T1000 (cell line): ENCODE results near the gene LRRC61.

ENCODE experiments used
- DNase-seq: peaks from one replicate; lab custom pipeline; 2025; ENCODE audit warnings: mixed read lengths; lab: John Stamatoyannopoulos, UW

Gene LRRC61

DNA sequence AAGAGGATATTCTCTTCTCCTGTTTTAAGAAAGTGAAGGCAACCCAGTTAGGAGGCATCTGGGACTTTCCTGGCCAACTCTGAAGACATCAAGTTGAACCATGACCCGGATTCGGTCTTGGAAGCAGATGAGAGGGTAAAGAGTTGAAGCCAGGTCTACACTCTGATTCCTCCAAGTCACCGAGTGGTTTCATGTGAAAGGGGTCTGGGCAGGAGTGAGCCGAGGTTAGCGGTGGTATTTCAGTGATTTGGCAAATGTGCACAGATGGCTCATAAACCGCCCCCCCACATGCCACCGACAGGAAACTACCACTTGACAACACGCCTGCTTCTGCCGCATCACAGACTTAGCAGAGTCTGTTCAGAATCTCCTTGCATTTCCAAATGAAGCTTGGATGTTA lies 34.1 kb downstream of the LRRC61 start:
- DNase-seq: no peak

DNA sequence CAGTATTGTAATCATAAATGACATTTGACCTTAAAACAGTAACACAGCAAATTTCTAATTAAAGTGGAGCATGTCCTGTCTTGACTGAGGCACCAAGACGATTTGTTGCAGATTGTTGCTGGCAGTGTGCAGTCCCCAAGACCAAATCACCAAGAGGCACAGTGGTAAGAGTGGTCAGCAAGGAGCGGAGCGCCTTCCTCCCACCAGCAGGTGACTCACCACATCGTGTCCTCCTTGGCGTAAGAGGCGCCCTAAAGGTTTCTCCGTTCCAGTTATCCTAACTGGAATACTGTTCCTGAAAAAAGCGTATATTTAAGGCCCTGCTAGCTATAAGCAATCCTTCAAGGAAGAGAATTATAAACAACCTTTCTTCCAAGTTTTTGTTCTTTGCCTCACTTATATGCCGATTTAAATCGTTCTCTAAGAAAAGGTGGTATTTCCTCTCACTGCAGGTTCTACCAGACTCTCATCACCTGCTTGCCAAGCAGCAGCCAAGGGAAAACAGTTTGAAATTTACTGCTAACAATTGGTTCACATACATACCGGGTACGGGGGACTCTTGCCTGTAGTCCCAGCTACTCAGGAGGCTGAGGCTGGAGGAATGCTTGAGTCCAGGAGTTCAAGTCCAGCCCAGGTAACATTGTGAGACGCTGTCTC lies 34.7 kb downstream of the LRRC61 start:
- no peak for DNase-seq

DNA sequence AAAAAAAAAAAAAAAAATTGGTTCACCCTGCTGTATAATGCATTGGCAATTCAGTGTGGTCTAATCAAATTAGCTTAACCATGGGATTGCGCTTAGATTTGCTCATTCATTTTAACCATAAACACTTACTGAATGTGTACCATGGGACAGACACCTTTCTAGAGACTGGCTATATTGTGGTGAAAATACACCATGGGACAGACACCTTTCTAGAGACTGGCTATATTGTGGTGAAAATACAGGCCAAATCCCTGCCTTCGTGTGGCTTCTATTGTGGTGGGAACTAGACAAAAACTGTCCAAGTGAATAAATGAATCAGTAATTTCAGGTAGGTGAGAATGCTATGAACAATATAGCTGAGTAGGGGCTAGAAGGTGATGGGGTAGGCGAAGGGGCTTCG lies 35.3 kb downstream of the LRRC61 start:
- DNase-seq: no peak

DNA sequence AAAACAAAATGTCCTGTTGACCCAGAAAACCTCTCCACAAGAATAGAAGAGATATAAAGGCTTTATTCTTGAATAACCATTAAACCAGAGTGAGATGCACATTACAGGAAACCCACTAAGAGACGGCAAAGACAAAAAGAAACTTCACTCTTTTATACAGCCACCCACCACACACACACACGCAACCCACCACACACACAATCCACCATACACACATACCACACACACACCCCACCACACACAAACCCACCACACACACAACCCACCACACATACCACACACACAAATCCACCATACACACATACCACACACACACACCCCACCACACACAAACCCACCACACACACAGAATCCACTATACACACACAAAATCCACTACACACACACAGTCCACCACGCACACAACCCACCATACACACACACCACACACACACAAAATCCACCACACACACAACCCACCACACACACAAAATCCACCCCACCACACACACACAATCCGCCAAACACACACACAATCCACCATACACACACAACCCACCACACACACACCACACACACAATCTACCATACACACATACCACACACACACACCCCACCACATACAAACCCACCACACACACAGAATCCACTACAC lies 36.0 kb downstream of the LRRC61 start:
- no peak for DNase-seq

DNA sequence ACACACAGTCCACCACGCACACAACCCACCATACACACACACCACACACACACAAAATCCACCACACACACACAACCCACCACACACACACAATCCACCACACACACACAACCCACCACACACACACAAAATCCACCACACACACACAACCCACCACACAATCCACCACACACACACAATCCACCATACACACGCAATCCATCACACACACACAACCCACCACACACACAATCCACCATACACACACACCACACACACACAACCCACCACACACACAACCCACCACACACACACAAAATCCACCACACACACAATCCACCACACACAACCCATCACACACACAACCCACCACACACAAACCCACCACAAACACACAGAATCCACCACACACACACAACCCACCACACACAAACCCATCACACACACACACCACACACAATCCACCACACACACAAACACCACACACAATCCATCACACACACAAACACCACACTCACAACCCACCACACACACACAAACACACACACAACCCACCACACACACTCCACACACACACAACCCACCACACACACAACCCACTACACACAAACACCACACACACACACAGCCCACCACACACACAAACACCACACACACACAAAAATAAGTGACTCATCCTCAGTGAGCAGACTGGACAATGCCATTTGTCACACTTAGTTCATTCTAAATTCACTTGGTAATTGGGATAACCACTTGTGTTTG lies 36.6 kb downstream of the LRRC61 start:
- no peak for DNase-seq

DNA sequence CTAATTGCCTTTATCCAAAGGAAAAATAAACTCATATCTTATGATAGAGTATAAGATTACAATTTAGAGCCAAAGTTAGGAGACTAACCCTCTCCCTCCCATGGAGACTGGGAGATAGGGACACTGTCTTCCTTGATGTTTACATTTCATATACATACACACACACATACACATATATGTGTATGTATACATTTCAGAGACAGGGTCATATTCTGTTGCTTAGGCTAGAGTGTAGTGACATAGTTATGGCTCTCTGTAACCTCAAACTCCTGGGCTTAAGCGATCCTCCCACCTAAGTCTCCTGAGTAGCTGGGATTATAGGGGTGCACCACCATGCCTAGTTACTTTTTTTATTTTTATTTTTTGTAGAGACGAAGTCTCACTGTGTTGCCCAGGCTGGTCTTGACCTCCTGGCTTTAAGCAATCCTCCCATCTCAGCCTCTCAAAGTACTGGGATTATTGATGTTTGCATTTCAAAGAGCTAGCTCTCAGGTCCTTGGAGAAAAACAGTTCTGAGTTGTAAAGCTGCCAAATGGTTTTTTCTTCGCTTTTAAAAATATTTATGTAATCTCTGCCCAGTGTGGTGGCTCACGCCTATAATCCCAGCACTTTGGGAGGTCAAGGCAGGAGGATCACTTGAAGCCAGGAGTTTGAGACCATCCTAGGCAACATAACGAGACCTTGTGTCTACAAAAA lies 37.4 kb downstream of the LRRC61 start:
- DNase-seq: no peak

DNA sequence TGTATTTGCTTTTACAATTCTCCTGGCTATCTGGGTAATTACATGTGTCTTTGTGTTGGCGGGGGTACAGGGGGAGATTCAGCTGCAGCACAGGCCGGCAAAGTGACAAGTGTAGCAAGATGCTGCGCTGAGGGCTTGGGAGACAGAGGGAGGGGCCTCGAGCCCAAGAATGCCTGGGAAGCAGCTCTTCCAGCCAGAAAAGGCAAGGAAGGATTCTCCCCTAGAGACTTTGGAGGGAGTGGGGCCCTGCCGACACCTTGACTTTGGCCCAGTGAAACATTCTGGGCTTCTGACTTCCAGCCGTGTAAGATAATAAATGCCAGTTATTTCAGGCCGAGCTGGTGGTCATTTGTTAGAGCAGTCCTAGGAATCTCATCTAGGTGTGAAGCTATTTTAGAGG lies 38.2 kb downstream of the LRRC61 start:
- DNase-seq: no peak

DNA sequence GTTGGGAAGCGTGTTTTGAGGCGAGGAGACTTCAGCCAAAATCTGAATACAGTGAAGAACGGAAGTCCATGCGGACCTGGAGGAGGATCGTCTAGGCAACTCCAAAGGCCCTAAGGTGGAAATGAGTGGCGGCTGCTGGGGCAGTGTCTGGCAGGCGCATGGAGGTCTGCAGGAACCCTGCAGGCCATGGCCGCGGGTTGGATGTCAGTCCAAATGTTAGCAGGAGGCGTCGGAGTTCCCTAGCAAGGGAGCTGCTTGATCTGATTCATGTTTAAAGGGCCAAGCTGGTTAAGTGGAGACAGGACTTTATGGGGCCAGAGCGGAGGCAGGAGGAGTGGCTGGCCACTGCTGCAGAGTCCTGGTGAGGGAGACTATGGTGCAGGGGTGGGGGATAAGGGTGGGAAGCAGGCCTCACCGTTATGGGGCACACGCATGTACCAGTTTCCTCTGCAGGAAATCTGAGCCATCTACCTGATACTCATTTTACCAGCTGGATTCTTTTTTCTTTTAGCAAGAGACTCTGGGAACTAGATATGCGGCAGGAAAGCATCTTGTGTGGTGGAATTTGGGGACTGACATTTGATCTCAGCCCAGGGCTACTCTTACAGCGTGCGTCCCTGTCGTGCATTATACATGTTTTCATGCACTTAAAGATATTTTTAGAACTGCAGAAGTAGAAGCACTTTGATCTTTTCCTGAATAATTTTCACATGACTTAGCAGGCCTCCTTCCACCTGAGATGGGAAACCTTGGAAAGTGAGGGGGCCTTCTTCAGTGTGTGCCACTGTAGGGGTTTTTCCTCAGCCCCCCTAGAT lies 38.9 kb downstream of the LRRC61 start:
- DNase-seq: no peak

DNA sequence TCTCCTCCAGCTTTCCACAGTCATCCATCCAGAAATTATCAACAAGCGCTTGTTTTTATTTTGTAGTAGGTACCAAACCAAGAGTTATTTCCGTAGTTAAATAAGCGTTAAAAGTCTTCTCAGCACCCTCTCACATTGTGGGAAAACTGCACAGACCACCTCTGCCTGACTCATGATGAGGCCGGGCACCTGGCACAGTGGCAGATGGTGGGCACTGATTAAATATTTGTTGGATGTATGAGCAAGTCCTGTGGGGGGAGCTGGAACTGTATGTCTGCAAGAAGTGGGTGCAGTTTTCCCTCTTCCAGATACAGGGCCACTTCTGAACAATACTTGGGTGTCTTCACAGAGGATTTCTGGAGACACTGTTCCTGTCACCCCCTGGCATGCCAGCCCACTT lies 40.2 kb downstream of the LRRC61 start:
- no peak for DNase-seq

DNA sequence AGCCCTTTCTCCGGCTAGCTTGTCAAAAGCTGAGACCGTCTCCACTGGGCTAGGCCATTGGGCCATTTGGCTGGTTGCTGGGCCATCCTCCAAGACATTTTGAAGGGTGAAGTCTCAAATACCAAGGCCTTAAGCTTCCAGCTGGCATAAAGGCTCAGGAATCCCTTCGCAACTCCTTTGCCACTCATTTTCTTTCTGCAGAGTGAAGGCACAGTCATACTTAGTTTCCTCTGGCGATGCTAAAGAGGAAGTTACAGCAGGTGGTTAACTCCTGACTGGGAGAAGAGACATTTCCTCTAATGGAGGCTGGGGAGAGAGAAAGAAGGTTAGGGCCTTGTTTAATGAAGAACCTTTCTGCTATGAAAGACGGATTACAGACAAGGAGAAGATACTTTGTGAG lies 40.7 kb downstream of the LRRC61 start:
- no peak for DNase-seq

DNA sequence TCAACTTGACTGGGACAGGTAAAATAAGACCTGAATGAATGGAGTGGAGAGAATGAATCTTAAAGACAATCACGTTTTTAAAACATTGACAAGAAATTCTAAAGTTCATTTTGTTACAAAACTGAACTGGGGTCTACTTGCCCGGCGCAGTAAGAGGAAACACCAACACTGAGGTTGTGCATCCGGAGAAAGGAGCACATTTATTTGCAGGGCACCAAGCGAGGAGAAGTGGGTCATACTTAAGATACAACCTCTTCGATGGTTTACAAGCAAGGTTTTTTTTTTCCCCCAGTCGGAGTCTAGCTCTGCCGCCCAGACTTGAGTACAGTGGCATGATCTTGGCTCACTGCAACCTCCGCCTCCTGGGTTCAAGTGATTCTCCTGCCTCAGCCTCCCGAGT lies 42.0 kb downstream of the LRRC61 start:
- no peak for DNase-seq

DNA sequence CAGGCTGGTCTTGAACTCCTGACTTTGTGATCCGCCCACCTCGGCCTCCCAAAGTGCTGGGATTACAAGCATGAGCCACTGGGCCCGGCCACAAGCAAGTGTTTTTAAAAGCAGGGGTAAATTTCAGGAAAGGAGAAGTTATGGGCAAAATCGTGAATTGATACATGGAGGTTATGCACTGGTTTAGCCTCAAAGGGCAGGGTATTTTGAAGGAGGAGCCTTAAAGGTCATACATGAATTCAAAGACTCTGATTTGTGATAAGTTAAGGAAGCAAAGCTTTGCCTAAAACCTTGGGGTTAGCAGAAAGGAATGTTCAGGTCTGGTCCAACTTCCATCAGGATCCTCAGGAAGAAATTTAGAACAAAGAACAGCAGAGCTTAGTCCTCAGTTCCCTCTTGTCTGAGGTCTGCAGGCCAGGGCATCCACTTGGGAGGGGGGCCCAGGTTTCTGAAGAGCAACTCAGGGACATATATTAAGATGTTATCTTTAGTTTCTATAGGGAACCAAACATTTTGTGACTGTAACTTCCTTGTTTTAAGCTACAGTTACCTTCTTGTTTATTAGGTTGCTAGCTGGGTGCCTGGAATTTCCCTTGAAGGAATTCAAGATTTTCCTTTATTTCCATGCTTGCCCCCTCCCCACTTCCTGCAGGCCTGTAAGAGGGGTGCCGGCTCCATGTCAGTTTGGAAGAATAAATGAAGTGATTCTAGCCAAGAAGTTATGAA lies 42.7 kb downstream of the LRRC61 start:
- DNase-seq: no peak

DNA sequence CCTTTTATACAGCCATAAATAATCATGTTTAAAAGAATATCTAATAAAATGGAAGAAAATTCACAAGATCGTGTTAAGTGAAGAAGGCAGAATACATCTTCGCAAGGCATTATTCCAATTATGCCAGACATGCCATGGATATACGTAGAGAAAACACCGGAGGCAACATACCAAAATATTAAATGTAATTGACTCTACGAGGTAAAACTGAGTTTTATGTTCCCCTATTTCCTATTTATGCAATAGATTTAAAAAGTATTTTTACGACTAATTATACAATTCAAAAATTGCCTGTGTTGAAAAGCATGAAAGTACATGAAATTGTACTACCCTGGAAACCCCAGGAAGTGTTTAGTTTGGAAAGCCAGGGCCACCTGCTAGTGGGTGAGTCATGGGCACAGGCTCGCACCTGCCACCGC lies 44.5 kb downstream of the LRRC61 start:
- no peak for DNase-seq

DNA sequence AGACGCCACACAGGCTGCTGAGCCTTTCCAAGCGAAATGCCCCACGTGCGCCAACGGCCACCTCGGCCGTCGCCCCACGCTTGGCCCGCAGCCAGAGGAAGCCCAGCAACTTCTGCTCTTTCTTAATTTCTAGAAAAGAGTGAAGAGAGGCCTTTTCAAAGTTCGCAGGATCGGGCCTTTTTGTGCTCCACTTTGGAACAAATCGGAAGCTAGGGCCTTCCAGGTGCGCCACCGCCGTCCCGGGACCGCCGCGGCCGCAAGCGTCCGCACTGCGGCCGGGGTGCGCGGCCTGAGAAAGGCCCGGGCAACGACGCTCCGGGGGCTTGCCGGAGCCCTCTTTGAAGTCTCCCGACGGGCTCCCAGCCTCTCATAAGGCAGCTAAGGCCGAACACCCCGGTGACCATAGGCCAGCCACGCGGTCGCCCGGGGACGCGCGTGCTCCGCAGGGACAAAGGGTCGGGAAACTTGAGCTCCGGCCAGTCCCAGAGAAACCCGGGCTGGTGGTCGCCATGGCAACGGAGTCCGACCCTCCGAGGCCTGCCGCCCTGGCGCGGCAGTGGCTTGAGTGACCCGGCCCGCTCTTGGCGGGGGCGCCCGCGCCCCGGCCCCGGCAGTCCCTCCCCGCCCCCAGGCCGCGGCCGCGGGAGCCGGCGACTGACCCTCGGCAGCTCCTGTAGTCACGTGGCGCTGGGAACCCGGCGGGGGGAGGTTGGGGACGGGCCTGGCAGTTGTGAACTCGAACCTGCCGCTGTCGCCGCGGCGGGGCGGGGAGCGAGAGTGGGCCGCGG lies 45.1 kb downstream of the LRRC61 start, which contains the start of gene REPIN1:
Gene REPIN1 (plus strand): TSS at position 727 of the 788 bp plus-strand sequence. CDS start 890 bp downstream, outside the sequence.
- peak; percentile 50 for DNase-seq

DNA sequence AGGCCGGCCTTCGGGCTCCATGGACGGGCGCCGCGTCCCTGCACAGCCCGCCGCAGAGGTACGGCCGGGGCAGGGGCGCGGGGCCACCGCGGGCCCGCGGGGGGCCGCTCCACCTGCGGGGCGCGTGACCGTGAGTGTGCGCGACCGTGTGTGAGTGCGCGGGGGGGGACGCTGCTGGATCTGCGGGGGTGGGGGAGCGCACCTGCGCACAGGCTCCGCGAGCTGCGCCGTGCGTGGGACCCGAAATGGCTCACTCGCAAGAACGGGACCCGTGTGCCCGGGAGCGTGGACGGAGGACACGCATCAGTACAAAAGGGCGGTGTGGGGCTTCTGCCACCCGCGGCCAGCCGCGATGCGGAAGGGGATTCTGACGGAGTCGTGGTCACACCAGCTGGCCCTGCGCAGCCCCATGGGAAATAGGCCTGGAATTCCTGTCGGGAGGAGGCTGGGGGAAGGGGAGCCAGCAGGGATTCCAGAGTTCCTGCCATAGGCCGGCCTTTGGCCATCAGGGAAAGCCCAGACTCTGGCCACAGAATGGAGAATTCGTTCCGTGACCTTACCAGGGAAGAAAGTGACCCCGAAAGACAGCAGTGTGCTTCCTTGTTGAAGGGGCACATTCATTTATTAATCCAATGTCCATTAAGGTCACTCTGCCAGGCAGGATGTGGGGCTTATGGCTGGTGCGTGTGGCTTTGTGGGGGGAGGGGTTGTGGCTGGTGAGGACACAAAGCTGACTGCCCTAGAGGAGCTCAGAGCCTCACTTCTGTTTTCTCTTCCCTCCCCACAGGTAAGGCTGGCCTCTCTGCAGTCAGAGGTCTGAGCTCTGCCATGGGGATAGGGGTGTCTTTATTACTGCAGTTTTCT lies 46.0 kb downstream of the LRRC61 start:
- DNase-seq: peak; percentile 31

DNA sequence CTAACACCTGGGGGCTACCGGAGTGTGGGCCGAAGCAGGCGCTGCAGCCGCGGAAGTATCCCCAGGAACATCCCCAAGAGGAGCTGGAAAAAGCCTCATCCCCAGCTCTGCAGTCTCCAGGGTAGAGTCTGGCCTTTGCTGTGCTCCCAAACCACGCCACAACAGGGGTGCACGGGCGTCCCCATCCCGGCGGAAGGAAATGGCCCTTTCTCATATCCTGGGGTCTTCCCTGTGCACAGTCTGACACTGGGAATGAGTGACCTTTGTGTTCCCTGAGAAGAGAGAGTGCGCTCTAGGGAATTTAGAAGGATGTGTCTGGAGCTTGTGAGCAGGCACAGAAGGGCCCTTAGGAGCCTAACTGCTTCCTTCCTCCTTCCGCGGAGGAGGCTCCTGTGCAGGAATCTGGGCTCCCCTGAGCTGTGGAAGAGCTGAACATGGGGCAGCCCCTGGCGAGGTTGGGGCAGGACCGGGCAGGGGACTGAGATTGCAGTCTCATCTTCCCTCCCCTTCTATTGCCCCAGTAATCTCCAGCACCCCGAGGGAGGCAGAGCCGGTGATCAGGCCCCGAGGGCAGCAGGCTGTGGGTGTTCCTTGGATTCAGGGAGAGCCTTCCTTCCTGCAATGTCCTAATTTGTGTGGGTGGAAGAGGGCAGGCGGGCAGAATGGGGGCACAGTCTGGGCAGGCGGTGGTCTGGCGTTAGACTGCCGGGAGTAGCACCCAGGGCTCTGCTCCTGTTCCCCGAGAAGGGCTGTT lies 46.8 kb downstream of the LRRC61 start:
- DNase-seq: no peak

DNA sequence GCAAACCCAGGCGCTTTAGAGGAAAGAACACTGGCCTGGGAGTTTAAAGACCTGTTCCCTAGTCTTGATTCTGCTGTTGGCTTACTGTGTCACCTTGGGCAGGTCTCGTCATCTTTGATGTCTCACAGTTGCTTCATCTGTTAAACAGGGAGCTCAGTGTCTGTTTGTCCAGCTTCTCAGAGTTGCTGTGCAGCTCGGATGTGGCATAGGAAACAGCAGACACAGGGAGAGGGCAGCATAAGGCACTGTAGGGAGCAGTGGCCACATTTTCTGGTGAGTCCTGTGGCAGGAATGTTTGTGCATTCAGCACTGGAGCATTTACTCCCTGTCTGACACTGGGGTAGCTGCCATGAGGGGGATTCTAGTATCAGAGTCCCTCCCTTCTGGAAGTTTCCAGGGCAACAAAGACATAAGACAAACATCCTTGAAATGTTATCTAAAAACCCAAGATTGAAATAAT lies 47.5 kb downstream of the LRRC61 start:
- no peak for DNase-seq
